GM12874 (cell line): ENCODE data around the gene FAM120A.

Source experiments
- CTCF ChIP-seq: IDR thresholded peaks from 2 replicates; pipeline ENCODE4 v1.5.1; 2011; ENCODE audit warnings: low read depth, mild to moderate bottlenecking, control low read depth, low read length, moderate library complexity; ENCODE audit not compliant: insufficient read depth

Gene FAM120A

GRCh38 chr9:93486268-93486667, 34.8 kb downstream of the FAM120A start:
- TF ChIP-seq CTCF = no peak

GRCh38 chr9:93488244-93488643, 36.8 kb downstream of the FAM120A start:
- no peak for TF ChIP-seq CTCF

GRCh38 chr9:93491593-93492232, 40.2 kb downstream of the FAM120A start:
- TF ChIP-seq CTCF = no peak

GRCh38 chr9:93492327-93492726, 40.8 kb downstream of the FAM120A start:
- TF ChIP-seq CTCF = no peak

GRCh38 chr9:93493949-93494348, 42.5 kb downstream of the FAM120A start:
- TF ChIP-seq CTCF = no peak

- TF ChIP-seq CTCF = no peak
These were observed 44.8 kb downstream of the FAM120A start for GRCh38 chr9:93496285-93496684.

GRCh38 chr9:93500571-93501298, 49.2 kb downstream of the FAM120A start:
- TF ChIP-seq CTCF = no peak
